Measurements from ENCODE around the gene SFXN5. TPM values are rescaled to one million over a fixed set of nuclear protein-coding genes. Genes with fewer than 3 reads are reported as not detected.

Gene SFXN5
- total RNA-seq, 1 experiment from 2014 or later, result 6.0 TPM

DNA sequence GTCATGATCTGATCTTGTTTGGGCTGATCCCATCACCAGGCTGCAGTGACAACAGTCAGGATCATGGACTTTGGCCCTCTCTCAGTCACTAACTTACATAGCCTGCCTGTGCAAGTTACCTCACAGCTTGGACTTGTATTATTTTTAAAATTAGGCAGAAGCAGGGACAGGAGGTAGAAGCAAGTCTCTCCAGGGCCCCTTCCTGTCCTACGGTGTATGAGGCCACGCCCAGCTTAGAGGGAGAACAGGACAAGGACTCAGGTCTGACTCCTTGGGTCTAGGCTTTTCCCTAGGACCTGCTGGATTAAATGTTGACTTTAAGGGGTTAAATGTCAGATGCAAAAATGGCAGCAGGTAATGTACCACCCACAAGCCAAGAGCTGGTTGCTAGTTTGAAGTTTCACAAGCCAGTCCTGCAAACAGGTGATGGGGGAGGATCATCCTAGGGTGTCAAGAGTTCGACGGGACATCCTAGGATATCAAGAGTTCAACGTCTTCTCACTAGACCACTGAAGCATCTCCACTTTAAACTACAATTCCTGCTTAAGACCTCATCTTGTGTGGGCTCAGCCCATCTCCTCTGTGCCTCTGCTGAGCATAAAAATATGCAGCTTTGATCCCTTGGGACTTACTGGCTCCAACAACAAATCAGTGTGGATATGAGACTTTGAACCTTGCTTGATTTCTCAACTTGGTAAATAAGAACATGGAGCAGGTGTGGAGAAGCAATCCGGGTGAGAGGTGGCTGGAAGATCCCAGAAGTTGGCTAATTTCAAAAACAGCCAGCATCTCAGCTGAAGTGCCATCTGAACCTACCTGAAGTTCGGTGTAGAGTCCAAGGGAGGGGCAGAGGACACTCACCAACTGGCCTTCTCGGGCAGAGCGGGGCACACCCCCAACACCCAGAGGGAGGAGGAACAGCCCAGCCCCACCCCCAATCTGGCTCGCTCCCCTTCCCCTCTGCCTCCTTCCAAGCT is 39.5 kb downstream of the SFXN5 start:
- ChIA-PET POLR2A (no interaction called here), CTCF (interaction anchor here (0.6 kb wide), 2 partner anchors 145 to 174 kb away, joined by 3 to 4 read pairs; partner anchors contain the start of gene SPR)
- Mint-ChIP-seq H3K4me3 (ENCODE audit: unreplicated experiment) (no peak overlapping the region), H3K4me1 (ENCODE audit: insufficient read depth, unreplicated experiment) (no peaks in the 10 kb centered on the region), H3K27me3 (ENCODE audit: insufficient read depth, unreplicated experiment) (no peaks in the 10 kb centered on the region), H3K9me3 (ENCODE audit: unreplicated experiment) (no peaks in the 10 kb centered on the region), H3K36me3 (ENCODE audit: insufficient read depth, unreplicated experiment) (peaks cover 12% of the 10 kb centered on the region), H3K27ac (ENCODE audit: low read depth, unreplicated experiment) (no peak overlapping the region)
- DNase-seq (ENCODE audit: unreplicated experiment), result no peak
- TF ChIP-seq, protein P1, sequence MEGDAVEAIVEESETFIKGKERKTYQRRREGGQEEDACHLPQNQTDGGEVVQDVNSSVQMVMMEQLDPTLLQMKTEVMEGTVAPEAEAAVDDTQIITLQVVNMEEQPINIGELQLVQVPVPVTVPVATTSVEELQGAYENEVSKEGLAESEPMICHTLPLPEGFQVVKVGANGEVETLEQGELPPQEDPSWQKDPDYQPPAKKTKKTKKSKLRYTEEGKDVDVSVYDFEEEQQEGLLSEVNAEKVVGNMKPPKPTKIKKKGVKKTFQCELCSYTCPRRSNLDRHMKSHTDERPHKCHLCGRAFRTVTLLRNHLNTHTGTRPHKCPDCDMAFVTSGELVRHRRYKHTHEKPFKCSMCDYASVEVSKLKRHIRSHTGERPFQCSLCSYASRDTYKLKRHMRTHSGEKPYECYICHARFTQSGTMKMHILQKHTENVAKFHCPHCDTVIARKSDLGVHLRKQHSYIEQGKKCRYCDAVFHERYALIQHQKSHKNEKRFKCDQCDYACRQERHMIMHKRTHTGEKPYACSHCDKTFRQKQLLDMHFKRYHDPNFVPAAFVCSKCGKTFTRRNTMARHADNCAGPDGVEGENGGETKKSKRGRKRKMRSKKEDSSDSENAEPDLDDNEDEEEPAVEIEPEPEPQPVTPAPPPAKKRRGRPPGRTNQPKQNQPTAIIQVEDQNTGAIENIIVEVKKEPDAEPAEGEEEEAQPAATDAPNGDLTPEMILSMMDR (IDR thresholded peaks at IDR 0.05; ENCODE audit: unreplicated experiment), result no peak
- no TSS peak for BruUV-seq (replicated peaks)
- intact Hi-C loops (cut with micrococcal nuclease), result no loop called here

DNA sequence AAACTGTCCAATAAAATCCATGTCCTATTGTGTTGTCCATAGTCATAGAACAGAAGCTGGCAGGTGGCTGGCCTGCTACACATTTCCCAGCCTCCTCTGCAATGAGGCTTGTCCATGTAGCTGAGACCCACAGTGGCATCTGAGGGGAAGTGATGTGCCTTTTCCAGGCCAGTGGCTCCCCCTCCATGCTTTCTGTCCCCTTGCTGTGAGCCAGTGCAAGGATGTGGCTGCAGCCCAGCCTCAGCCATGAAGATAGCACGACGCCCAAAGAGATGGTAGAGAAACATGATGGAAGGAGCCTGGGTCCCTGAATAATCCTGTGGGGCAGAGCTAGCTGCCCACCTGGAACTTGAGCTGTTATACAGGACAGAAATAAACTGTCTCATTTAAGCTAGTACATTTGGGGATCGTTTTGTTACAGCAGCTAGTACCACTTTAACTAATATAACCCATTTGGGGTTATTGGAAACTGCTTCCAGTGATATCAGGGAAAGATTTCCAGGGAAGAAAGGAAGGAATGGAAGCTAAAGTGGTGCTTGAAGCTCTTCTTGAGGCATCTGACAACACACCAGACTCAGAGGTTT is 40.3 kb downstream of the SFXN5 start:
- DNase-seq (ENCODE audit: unreplicated experiment), result no peak
- CTCF ChIA-PET, result interaction anchor here (0.6 kb wide), 1 partner anchor 175 kb away, joined by 3 read pairs; no protein-coding TSS in a partner anchor
- Mint-ChIP-seq H3K27me3 (ENCODE audit: insufficient read depth, unreplicated experiment) (no peaks in the 10 kb centered on the region), H3K9me3 (ENCODE audit: unreplicated experiment) (no peaks in the 10 kb centered on the region), H3K4me3 (ENCODE audit: unreplicated experiment) (no peak overlapping the region), H3K4me1 (ENCODE audit: insufficient read depth, unreplicated experiment) (no peaks in the 10 kb centered on the region), H3K36me3 (ENCODE audit: insufficient read depth, unreplicated experiment) (peaks cover 18% of the 10 kb centered on the region), H3K27ac (ENCODE audit: low read depth, unreplicated experiment) (no peak overlapping the region)
- intact Hi-C loops (cut with micrococcal nuclease), result no loop called here
- no TSS peak for BruUV-seq (replicated peaks)
- TF ChIP-seq, protein P1 (IDR thresholded peaks at IDR 0.05; ENCODE audit: unreplicated experiment), result no peak
- POLR2A ChIA-PET, result no interaction called here

DNA sequence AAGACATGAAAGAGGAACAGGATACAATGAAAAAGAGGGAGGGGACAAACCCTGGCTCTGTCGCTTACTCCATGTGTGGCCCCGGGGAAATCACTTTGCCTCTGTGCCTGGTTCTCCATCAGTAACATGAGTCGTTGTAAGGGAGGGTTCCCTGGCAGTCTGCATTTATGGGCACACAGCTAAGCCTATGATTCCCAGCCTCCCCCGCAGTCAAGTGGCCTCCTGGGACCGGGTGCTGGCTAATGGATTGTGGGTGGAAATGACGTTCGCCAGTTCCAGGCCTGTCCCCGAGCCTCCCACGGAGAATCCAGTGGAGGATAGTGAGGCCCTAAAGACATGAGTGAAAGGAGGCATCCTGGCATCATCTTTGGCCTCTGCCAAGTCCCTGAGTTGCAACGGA is 42.7 kb downstream of the SFXN5 start:
- H3K4me1 Mint-ChIP-seq (ENCODE audit: insufficient read depth, unreplicated experiment), result no peaks in the 10 kb centered on the region
- H3K27ac Mint-ChIP-seq (ENCODE audit: low read depth, unreplicated experiment), result no peak overlapping the region
- CTCF ChIA-PET, result no interaction called here
- H3K27me3 Mint-ChIP-seq (ENCODE audit: insufficient read depth, unreplicated experiment), result no peaks in the 10 kb centered on the region
- no peak for DNase-seq (ENCODE audit: unreplicated experiment)
- TF ChIP-seq, protein P1 (IDR thresholded peaks at IDR 0.05; ENCODE audit: unreplicated experiment), result no peak
- H3K4me3 Mint-ChIP-seq (ENCODE audit: unreplicated experiment), result no peak overlapping the region
- no TSS peak for BruUV-seq (replicated peaks)
- POLR2A ChIA-PET, result no interaction called here
- H3K36me3 Mint-ChIP-seq (ENCODE audit: insufficient read depth, unreplicated experiment), result peaks cover 18% of the 10 kb centered on the region
- no peaks in the 10 kb centered on the region for H3K9me3 Mint-ChIP-seq (ENCODE audit: unreplicated experiment)
- intact Hi-C loops (cut with micrococcal nuclease), result no loop called here

DNA sequence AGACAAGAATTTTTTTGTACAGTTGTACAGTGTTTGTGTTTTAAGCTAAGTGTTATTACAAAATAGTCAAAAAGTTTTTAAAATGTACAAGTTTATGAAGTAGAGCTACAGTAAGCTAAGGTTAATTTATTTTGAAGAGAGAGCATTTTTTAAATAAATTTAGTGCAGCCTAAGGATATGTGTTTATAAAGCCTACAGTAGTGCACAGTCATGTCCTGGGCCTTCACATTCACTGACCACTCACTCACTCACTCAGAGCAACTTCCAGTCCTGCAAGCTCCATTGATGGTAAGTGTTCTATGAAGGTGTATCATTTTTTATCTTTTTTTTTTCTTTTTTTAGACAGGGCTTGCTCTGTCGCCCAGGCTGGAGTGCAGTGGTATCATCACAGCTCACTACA is 44.2 kb downstream of the SFXN5 start:
- POLR2A ChIA-PET, result interaction anchor here (0.7 to 0.8 kb wide), 2 partner anchors 9 to 22 kb away, joined by 3 read pairs; no protein-coding TSS in a partner anchor

More for the DNA sequence above, 44.2 kb downstream of the SFXN5 start:
- H3K27ac Mint-ChIP-seq (ENCODE audit: low read depth, unreplicated experiment), result no peak overlapping the region
- BruUV-seq (replicated peaks), result no TSS peak
- H3K4me1 Mint-ChIP-seq (ENCODE audit: insufficient read depth, unreplicated experiment), result no peaks in the 10 kb centered on the region
- no peak overlapping the region for H3K4me3 Mint-ChIP-seq (ENCODE audit: unreplicated experiment)
- no peaks in the 10 kb centered on the region for H3K9me3 Mint-ChIP-seq (ENCODE audit: unreplicated experiment)
- H3K36me3 Mint-ChIP-seq (ENCODE audit: insufficient read depth, unreplicated experiment), result peaks cover 18% of the 10 kb centered on the region
- CTCF ChIA-PET, result interaction anchor here (0.6 to 1.0 kb wide), 5 partner anchors 10 to 136 kb away, joined by 3 to 4 read pairs (median 3); no protein-coding TSS in a partner anchor
- no peak for DNase-seq (ENCODE audit: unreplicated experiment)
- TF ChIP-seq, protein P1 (IDR thresholded peaks at IDR 0.05; ENCODE audit: unreplicated experiment), result no peak
- H3K27me3 Mint-ChIP-seq (ENCODE audit: insufficient read depth, unreplicated experiment), result no peaks in the 10 kb centered on the region
- intact Hi-C loops (cut with micrococcal nuclease), result no loop called here

Measured in MCF 10A (cell line).